SIG-M5 treated with dmso at 0.1 percent for 504 hours (cell line): ENCODE results near the gene PPFIBP1.
"Not testable (repeated sequence)": the region's sequence is repeated elsewhere in the genome, so short reads cannot be mapped to it uniquely, and the experiment has no call there.

Experiments used
- DNase-seq: peaks from one replicate; lab custom pipeline; 2025; ENCODE audit not compliant: unreplicated experiment; lab: John Stamatoyannopoulos, UW

PPFIBP1 gene

GRCh38 chr12:27652174-27652763 lies 128.3 kb downstream of the PPFIBP1 start:
- peak; percentile 31 for DNase-seq

GRCh38 chr12:27653661-27654060 lies 129.7 kb downstream of the PPFIBP1 start:
- no peak for DNase-seq

- DNase-seq: not testable (repeated sequence)
These were observed 131.5 kb downstream of the PPFIBP1 start for GRCh38 chr12:27655476-27655875.

GRCh38 chr12:27657296-27657695 lies 133.3 kb downstream of the PPFIBP1 start:
- no peak for DNase-seq

- DNase-seq: no peak
These were observed 141.7 kb downstream of the PPFIBP1 start for GRCh38 chr12:27665704-27666103.

GRCh38 chr12:27666510-27666909 lies 142.5 kb downstream of the PPFIBP1 start:
- DNase-seq: no peak

GRCh38 chr12:27667540-27667939 lies 143.5 kb downstream of the PPFIBP1 start:
- DNase-seq: no peak

GRCh38 chr12:27672051-27672450 lies 148.0 kb downstream of the PPFIBP1 start:
- no peak for DNase-seq

- no peak for DNase-seq
These were observed 148.6 kb downstream of the PPFIBP1 start for GRCh38 chr12:27672643-27673042.

- no peak for DNase-seq
These were observed 149.2 kb downstream of the PPFIBP1 start for GRCh38 chr12:27673101-27673718.

- DNase-seq: no peak
These were observed 151.0 kb downstream of the PPFIBP1 start for GRCh38 chr12:27674989-27675388.

GRCh38 chr12:27680619-27681018 lies 156.6 kb downstream of the PPFIBP1 start:
- DNase-seq: no peak

- DNase-seq: no peak
These were observed 158.5 kb downstream of the PPFIBP1 start for GRCh38 chr12:27682534-27682933.

- no peak for DNase-seq
These were observed 161.3 kb downstream of the PPFIBP1 start for GRCh38 chr12:27685274-27685673.

GRCh38 chr12:27686147-27686546 lies 162.1 kb downstream of the PPFIBP1 start:
- no peak for DNase-seq

- no peak for DNase-seq
These were observed 164.7 kb downstream of the PPFIBP1 start for GRCh38 chr12:27688671-27689070.

GRCh38 chr12:27689558-27690180 lies 165.7 kb downstream of the PPFIBP1 start:
- no peak for DNase-seq

GRCh38 chr12:27693403-27693802 lies 169.4 kb downstream of the PPFIBP1 start:
- no peak for DNase-seq

- no peak for DNase-seq
These were observed 171.7 kb downstream of the PPFIBP1 start for GRCh38 chr12:27695556-27696292.

- no peak for DNase-seq
These were observed 172.3 kb downstream of the PPFIBP1 start, which contains the start of gene REP15 for GRCh38 chr12:27696293-27696652. REP15 (plus strand) TSS chr12:27696447; CDS start chr12:27696563, 116 bp downstream.

- DNase-seq: no peak
These were observed 173.0 kb downstream of the PPFIBP1 start for GRCh38 chr12:27696864-27697564.
